Loucy (cell line): Measurements from ENCODE around the gene BCAT1.

Source experiments
- CTCF ChIP-seq: fragments of 200-600 bp; sonication (generic); conservative IDR thresholded peaks from 2 replicates; pipeline ENCODE4 v1.5.1; 2014; ENCODE audit warnings: mild to moderate bottlenecking, antibody characterized with exemption, low read length
- EZH2phosphoT487 ChIP-seq: fragments of 200-600 bp; IDR thresholded peaks from 2 replicates; pipeline ENCODE4 v1.6.1; 2018; ENCODE audit warnings: antibody characterized with exemption, mild to moderate bottlenecking, moderate library complexity, borderline replicate concordance

GRCh38 chr12:24996820-24997219 is 47.9 kb upstream of the BCAT1 start:
- TF ChIP-seq CTCF (no peak), EZH2phosphoT487 (no peak)
